Adrenal gland (tissue), 12 donors: ENCODE data around the gene TMEM26. TPM values are rescaled to one million over a fixed set of nuclear protein-coding genes. Genes with fewer than 3 reads are reported as not detected.

Experiments used
- DNase-seq, 7 donors: peaks; one replicate each; pipeline ENCODE4 v3.0.0-alpha.2; 2019 to 2020
- H3K27ac ChIP-seq, 5 donors: fragments of 200-600 bp; sonication (generic) in 4 of 5; 1 replicate in 3 of 5; 2 replicates in 2 of 5; pipeline versions ENCODE4 v1.5.1 to v1.8.0; 2016 to 2020; ENCODE audit warnings: mild to moderate bottlenecking in 1 of 5
- H3K27me3 ChIP-seq: fragments of 200-600 bp; 2 replicates; pipeline ENCODE4 v1.8.0; 2021
- H3K36me3 ChIP-seq, 2 donors: fragments of 200-600 bp; replicated peaks in 1 of 2; 1 replicate in 1 of 2; 2 replicates in 1 of 2; pipeline versions ENCODE4 v1.5.1 to v1.8.0; 2018 to 2022
- H3K4me1 ChIP-seq, 2 donors: fragments of 200-600 bp; replicated peaks in 1 of 2; 1 replicate in 1 of 2; 2 replicates in 1 of 2; pipeline versions ENCODE4 v1.5.1 to v1.8.0; 2018 to 2021
- H3K4me3 ChIP-seq, 4 donors: fragments of 200-600 bp; sonication (generic) in 3 of 4; one replicate each; pipeline ENCODE4 v1.5.1; 2016 to 2018
- H3K9me3 ChIP-seq, 3 donors: fragments of 200-600 bp; sonication (generic) in 1 of 3; replicated peaks in 1 of 3; 1 replicate in 2 of 3; 2 replicates in 1 of 3; pipeline versions ENCODE4 v1.5.1 to v1.8.0; 2016 to 2021
- POLR2A ChIP-seq, 2 donors: fragments of 450-650 bp; IDR thresholded peaks; one replicate each; pipeline ENCODE4 v1.6.1; 2017; ENCODE audit warnings: antibody characterized with exemption in 2 of 2, mild to moderate bottlenecking in 2 of 2, moderate library complexity in 1 of 2
- WGBS, 4 donors: extraction: QIAGEN DNeasy Blood & Tissue Kit in 2 of 4; methylation state at CpG; one replicate each; pipeline versions ENCODE4 v1.1.5 to v1.1.7; 2013 to 2017; 5-methylcytosine and 5-hydroxymethylcytosine counted together
- intact Hi-C, 2 donors: fragments of 100-400 bp; cut with DNase I; formaldehyde crosslinking; loops; one replicate each; pipeline versions ENCODE4 v1.14.1 to v1.15.0; 2022 to 2023
- polyA plus RNA-seq, 3 donors: library from polyadenylated mRNA; stranded (reverse); fragments of 200-250 nt in 2 of 3; fragments of 350-450 nt in 1 of 3; fragmentation: Illumina TruSeq in 1 of 3; extraction: RNeasy Lipid Tissue Mini Kit (QIAGEN cat#74804) in 1 of 3; gene quantifications; one replicate each; pipeline ENCODE4 v1.2.3, GENCODE V29; 2013 to 2014
- total RNA-seq, 9 donors: library from RNA; depleted of rRNA in 4 of 9; stranded (reverse); fragments of >200 nt in 4 of 9; fragments of 120-200 nt in 1 of 9; fragmentation: NEBNext Ultra II Directional in 1 of 9; extraction: Animal tissue kit (Norgen Biotek cat#: 25700) in 1 of 9; gene quantifications; one replicate each; pipeline versions ENCODE4 v1.1.0 to v1.2.4, GENCODE V29; 2013 to 2023
- TF ChIP-seq, protein P1 (sequence below), 6 experiments: fragments of 450-650 bp in 4 of 6; fragments of 200-600 bp in 2 of 6; sonication (generic) in 1 of 6; IDR thresholded peaks; 1 replicate in 5 of 6; 2 replicates in 1 of 6; pipeline versions ENCODE4 v1.5.1 to v1.8.0; 2016 to 2021; ENCODE audit warnings: antibody characterized with exemption in 6 of 6, mild to moderate bottlenecking in 2 of 6, moderate library complexity in 1 of 6
- donor health status: healthy with polysubstance abuse.
- donor health status: Bipolar disorder and iron deficiency.
- donor health status: DM: yes; HTN: yes; CAD: no.
- donor health status: DM: no; HTN: no; CAD: no.
- donor health status: DM: no; HTN: no; CAD: no.
- donor health status: DM: yes; HTN: yes; CAD: no.

TMEM26 gene
- total and polyA plus RNA-seq, 12 donors, result 0.36 to 51.7 (median 1.9) TPM

GRCh38 chr10:61439058-61439609 lies 14.0 kb downstream of the TMEM26 start:
- H3K36me3 ChIP-seq, result no peaks in the 10 kb centered on the region
- WGBS, 4 donors, result 65 to 72% (median 68%) methylated on average over 4 of the region's 4 CpGs
- H3K27ac ChIP-seq, result no peak overlapping the region
- no peak overlapping the region for H3K4me3 ChIP-seq
- no peaks in the 10 kb centered on the region for H3K4me1 ChIP-seq
- intact Hi-C loops, result no loop called here
- H3K9me3 ChIP-seq, result no peaks in the 10 kb centered on the region
- H3K27me3 ChIP-seq, result no peaks in the 10 kb centered on the region
- TF ChIP-seq, protein P1, sequence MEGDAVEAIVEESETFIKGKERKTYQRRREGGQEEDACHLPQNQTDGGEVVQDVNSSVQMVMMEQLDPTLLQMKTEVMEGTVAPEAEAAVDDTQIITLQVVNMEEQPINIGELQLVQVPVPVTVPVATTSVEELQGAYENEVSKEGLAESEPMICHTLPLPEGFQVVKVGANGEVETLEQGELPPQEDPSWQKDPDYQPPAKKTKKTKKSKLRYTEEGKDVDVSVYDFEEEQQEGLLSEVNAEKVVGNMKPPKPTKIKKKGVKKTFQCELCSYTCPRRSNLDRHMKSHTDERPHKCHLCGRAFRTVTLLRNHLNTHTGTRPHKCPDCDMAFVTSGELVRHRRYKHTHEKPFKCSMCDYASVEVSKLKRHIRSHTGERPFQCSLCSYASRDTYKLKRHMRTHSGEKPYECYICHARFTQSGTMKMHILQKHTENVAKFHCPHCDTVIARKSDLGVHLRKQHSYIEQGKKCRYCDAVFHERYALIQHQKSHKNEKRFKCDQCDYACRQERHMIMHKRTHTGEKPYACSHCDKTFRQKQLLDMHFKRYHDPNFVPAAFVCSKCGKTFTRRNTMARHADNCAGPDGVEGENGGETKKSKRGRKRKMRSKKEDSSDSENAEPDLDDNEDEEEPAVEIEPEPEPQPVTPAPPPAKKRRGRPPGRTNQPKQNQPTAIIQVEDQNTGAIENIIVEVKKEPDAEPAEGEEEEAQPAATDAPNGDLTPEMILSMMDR (IDR thresholded peaks at IDR 0.05), result no peak
- no peak for TF ChIP-seq POLR2A (IDR thresholded peaks at IDR 0.05)
- no peak for DNase-seq

GRCh38 chr10:61438141-61438988 lies 14.8 kb downstream of the TMEM26 start:
- Histone ChIP-seq H3K4me1 (no peaks in the 10 kb centered on the region), H3K9me3 (no peaks in the 10 kb centered on the region), H3K27ac (no peak overlapping the region), H3K27me3 (no peaks in the 10 kb centered on the region), H3K36me3 (no peaks in the 10 kb centered on the region), H3K4me3 (no peak overlapping the region)
- no peak for TF ChIP-seq POLR2A (IDR thresholded peaks at IDR 0.05)
- TF ChIP-seq, protein P1 (IDR thresholded peaks at IDR 0.05), result no peak
- 31 to 40% (median 38%) methylated on average over 2 of the region's 2 CpGs for WGBS, 4 donors
- no peak for DNase-seq
- intact Hi-C loops, result no loop called here

DNA sequence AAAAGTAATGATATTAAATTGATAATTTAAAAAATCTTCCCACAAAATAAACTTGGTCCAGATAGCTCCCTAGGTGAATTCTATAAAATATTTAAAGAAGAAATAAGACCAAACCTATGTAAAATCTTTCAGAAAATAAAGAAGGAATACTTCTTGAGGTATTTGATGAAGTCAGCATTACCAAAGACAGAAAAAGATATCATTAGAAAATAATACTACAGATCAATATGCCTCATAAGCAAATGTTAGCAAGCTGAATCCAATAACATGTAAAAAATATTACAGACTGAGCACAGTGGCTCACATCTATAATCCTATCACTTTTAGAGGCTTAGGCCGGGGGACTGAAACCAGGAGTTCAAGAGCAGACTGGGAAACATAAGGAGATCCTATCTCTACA lies 30.0 kb downstream of the TMEM26 start:
- TF ChIP-seq, protein P1 (IDR thresholded peaks at IDR 0.05), result no peak
- no peak for TF ChIP-seq POLR2A (IDR thresholded peaks at IDR 0.05)
- DNase-seq, result no peak
- Histone ChIP-seq H3K27ac (no peak overlapping the region), H3K27me3 (no peaks in the 10 kb centered on the region), H3K36me3 (no peaks in the 10 kb centered on the region), H3K9me3 (peaks cover 0 to 20% (median 10%) of the 10 kb centered on the region in 3 donors), H3K4me3 (no peak overlapping the region), H3K4me1 (no peaks in the 10 kb centered on the region)
- intact Hi-C loops, result no loop called here
- 85 to 93% (median 89%) methylated on average over 1 of the region's 1 CpG for WGBS, 4 donors

DNA sequence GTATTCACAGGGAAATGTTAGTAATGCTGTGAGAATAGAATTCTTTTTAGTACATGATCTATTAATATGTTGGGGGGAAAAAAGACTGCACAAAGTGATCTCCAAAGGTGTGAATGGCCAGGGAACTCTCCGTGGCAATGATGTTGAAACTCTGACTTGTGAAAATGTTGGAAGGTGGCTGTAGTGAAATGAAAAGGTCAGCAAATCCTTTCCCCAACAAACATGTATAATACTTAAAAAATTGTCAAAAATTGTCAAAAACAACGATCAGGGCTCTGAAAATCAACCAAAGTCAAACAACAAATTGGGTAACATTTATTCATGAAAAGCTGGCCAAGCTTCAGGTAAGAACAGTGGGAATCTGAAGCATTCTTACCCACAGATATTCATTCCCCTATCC lies 35.5 kb downstream of the TMEM26 start:
- DNase-seq, result no peak
- H3K27me3 ChIP-seq, result no peaks in the 10 kb centered on the region
- peaks cover 0 to 11% (median 0%) of the 10 kb centered on the region in 3 donors for H3K9me3 ChIP-seq
- no peak overlapping the region for H3K27ac ChIP-seq
- no peaks in the 10 kb centered on the region for H3K4me1 ChIP-seq
- 76 to 77% (median 76%) methylated on average over 2 of the region's 2 CpGs for WGBS, 4 donors
- H3K4me3 ChIP-seq, result no peak overlapping the region
- intact Hi-C loops, result no loop called here
- H3K36me3 ChIP-seq, result no peaks in the 10 kb centered on the region
- TF ChIP-seq, protein P1 (IDR thresholded peaks at IDR 0.05), result no peak
- TF ChIP-seq POLR2A (IDR thresholded peaks at IDR 0.05), result no peak
